Measurements from ENCODE around the gene MBOAT1.

DNA sequence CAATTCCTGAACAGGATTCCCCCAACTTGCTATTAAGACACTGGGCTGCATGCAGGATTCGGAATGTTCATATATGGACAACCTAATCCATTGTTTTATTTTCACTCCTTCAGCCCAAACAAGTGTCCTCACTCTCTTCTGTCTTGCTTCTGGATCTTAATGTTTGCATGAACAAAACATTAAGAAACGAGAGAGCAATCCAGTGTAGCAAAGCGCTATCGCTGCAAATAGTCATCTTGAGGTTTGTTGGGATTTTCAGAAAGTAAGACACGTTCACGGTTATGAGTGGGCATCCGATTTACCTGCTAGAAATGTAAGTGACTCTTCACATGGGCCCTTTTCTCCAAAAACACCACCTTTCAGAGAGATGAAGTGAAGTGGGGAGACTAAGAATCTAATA lies 156.4 kb downstream of the MBOAT1 start:
- TF ChIP-seq, protein P1, sequence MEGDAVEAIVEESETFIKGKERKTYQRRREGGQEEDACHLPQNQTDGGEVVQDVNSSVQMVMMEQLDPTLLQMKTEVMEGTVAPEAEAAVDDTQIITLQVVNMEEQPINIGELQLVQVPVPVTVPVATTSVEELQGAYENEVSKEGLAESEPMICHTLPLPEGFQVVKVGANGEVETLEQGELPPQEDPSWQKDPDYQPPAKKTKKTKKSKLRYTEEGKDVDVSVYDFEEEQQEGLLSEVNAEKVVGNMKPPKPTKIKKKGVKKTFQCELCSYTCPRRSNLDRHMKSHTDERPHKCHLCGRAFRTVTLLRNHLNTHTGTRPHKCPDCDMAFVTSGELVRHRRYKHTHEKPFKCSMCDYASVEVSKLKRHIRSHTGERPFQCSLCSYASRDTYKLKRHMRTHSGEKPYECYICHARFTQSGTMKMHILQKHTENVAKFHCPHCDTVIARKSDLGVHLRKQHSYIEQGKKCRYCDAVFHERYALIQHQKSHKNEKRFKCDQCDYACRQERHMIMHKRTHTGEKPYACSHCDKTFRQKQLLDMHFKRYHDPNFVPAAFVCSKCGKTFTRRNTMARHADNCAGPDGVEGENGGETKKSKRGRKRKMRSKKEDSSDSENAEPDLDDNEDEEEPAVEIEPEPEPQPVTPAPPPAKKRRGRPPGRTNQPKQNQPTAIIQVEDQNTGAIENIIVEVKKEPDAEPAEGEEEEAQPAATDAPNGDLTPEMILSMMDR (IDR thresholded peaks at IDR 0.05), result no peak
- no peak for TF ChIP-seq POLR2AphosphoS5 (IDR thresholded peaks at IDR 0.05; ENCODE audit: insufficient read depth in 1 of 2, low read depth in 1 of 2)
